Parathyroid adenoma (tissue), 2 donors: ENCODE data around the gene RPL22.
"Not testable (repeated sequence)": the region's sequence is repeated elsewhere in the genome, so short reads cannot be mapped to it uniquely, and the experiment has no call there.

ENCODE experiments used
- H2AFZ ChIP-seq: fragments of 300-600 bp; sonication (generic); one replicate; pipeline ENCODE4 v1.7.0; 2017; ENCODE audit warnings: antibody characterized with exemption, mild to moderate bottlenecking
- H3K27ac ChIP-seq: fragments of 300-600 bp; sonication (generic); one replicate; pipeline ENCODE4 v1.7.0; 2017
- H3K27me3 ChIP-seq: fragments of 300-600 bp; sonication (generic); one replicate; pipeline ENCODE4 v1.7.0; 2017; ENCODE audit warnings: low read length; ENCODE audit not compliant: control insufficient read depth, insufficient read depth
- H3K36me3 ChIP-seq: fragments of 300-600 bp; sonication (generic); one replicate; pipeline ENCODE4 v1.7.0; 2017; ENCODE audit warnings: low read length; ENCODE audit not compliant: control insufficient read depth, insufficient read depth
- H3K4me1 ChIP-seq: fragments of 300-600 bp; sonication (generic); one replicate; pipeline ENCODE4 v1.7.0; 2017; ENCODE audit warnings: control low read depth
- H3K4me2 ChIP-seq: fragments of 300-600 bp; sonication (generic); one replicate; pipeline ENCODE4 v1.7.0; 2017; ENCODE audit warnings: low read length
- H3K4me3 ChIP-seq: fragments of 300-600 bp; sonication (generic); one replicate; pipeline ENCODE4 v1.7.0; 2017; ENCODE audit warnings: low read depth, low read length
- H3K79me2 ChIP-seq: fragments of 300-600 bp; sonication (generic); one replicate; pipeline ENCODE4 v1.7.0; 2017; ENCODE audit warnings: control low read depth
- H3K9ac ChIP-seq: fragments of 300-600 bp; sonication (generic); one replicate; pipeline ENCODE4 v1.7.0; 2017; ENCODE audit warnings: mild to moderate bottlenecking
- H3K9me3 ChIP-seq: fragments of 300-600 bp; sonication (generic); one replicate; pipeline ENCODE4 v1.7.0; 2017; ENCODE audit warnings: low read length; ENCODE audit not compliant: control insufficient read depth
- TF ChIP-seq, protein P1 (sequence below): fragments of 300-600 bp; sonication (generic); IDR thresholded peaks from one replicate; pipeline ENCODE4 v1.7.0; 2017; ENCODE audit warnings: antibody characterized with exemption, mild to moderate bottlenecking
- donor health status: primary hyperparathyroidism.

The RPL22 gene

DNA sequence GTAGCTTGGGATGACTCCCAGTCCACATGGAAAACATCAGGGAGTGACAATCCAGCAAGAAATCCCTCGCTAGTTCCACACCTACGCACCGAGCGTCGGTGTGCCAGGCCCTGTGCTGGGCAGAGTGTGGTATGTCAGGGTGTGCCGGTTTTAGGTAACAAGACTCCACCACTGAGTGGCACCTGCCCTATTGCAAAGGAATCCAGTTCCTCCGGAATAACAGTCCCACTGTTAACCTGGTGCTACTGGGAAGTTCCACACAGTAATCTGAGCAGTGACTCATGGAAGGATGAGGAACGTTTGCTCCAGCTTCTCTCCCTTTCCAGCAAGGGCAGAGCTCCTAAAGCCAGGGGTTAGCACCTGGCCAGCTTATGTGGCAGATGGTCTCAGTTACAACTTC, 20.8 kb upstream of the RPL22 start:
- H2AFZ ChIP-seq, result no peak overlapping the region
- H3K9me3 ChIP-seq, result no peaks in the 10 kb centered on the region
- no peaks in the 10 kb centered on the region for H3K79me2 ChIP-seq
- H3K4me2 ChIP-seq, result no peak overlapping the region
- H3K36me3 ChIP-seq, result no peaks in the 10 kb centered on the region
- H3K4me3 ChIP-seq, result no peak overlapping the region
- H3K9ac ChIP-seq, result no peak overlapping the region
- no peak overlapping the region for H3K27ac ChIP-seq
- no peaks in the 10 kb centered on the region for H3K4me1 ChIP-seq
- no peaks in the 10 kb centered on the region for H3K27me3 ChIP-seq
- TF ChIP-seq, protein P1, sequence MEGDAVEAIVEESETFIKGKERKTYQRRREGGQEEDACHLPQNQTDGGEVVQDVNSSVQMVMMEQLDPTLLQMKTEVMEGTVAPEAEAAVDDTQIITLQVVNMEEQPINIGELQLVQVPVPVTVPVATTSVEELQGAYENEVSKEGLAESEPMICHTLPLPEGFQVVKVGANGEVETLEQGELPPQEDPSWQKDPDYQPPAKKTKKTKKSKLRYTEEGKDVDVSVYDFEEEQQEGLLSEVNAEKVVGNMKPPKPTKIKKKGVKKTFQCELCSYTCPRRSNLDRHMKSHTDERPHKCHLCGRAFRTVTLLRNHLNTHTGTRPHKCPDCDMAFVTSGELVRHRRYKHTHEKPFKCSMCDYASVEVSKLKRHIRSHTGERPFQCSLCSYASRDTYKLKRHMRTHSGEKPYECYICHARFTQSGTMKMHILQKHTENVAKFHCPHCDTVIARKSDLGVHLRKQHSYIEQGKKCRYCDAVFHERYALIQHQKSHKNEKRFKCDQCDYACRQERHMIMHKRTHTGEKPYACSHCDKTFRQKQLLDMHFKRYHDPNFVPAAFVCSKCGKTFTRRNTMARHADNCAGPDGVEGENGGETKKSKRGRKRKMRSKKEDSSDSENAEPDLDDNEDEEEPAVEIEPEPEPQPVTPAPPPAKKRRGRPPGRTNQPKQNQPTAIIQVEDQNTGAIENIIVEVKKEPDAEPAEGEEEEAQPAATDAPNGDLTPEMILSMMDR, result no peak

DNA sequence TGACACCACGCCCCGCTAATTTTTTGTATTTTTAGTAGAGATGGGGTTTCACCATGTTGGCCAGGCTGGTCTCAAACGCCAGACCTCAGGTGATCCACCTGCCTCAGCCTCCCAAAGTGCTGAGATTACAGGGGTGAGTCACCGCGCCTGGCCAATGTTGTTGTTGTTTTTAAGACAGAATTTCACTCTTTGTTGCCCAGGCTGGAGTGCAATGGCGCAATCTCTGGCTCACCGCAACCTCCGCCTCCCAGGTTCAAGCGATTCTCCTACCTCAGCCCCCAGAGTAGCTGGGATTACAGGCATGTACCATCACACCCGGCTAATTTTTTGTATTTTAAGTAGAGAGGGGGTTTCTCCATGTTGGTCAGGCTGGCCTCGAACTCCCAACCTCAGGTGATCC, 20.2 kb upstream of the RPL22 start:
- H3K4me1 ChIP-seq, H3K79me2 ChIP-seq, H3K9ac ChIP-seq, H3K27me3 ChIP-seq, H3K27ac ChIP-seq, H3K9me3 ChIP-seq, H3K36me3 ChIP-seq, H3K4me2 ChIP-seq, H2AFZ ChIP-seq, H3K4me3 ChIP-seq: not testable (repeated sequence)

DNA sequence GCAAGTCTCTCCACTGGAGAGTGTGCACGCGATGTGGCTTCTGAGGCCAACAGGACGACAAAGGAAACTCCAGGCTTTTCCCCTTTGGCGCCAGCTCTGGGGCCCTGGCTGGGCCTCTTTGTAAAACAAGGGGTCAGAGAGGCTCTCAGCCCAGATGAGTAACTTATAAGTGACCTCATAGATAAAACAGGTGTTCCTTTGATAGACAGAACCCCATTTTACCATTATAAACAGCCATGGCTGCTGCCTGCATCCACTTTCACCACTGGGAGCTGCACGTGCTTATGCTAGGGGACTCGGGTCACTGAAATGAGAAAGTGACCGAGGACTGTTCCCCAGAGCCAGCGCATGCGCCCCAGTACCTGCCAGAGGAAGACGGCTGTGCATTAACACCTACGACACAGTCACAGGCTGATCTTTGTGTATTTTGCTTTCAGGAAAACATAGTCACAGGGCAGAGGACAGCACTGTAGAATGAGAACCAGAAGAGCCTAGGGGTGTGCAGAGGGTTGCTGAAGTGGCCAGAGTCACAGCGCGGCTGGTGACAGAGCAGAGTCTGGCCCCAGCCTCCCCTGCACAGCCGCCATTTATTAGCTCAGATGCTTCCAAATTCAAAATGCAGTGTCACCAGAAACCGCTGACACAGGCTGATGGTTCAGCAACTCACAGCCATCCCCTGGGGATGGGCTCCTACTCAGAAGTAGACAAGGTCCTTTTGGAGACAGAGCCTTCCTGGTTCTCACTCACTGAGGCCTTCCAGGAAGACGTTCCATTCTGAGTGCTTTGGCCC, 19.2 kb upstream of the RPL22 start:
- no peaks in the 10 kb centered on the region for H3K27me3 ChIP-seq
- H3K4me3 ChIP-seq, result no peak overlapping the region
- H2AFZ ChIP-seq, result no peak overlapping the region
- H3K9ac ChIP-seq, result no peak overlapping the region
- TF ChIP-seq, protein P1, result no peak
- no peak overlapping the region for H3K27ac ChIP-seq
- no peak overlapping the region for H3K4me2 ChIP-seq
- no peaks in the 10 kb centered on the region for H3K36me3 ChIP-seq
- H3K79me2 ChIP-seq, result no peaks in the 10 kb centered on the region
- no peaks in the 10 kb centered on the region for H3K9me3 ChIP-seq
- H3K4me1 ChIP-seq, result no peaks in the 10 kb centered on the region

DNA sequence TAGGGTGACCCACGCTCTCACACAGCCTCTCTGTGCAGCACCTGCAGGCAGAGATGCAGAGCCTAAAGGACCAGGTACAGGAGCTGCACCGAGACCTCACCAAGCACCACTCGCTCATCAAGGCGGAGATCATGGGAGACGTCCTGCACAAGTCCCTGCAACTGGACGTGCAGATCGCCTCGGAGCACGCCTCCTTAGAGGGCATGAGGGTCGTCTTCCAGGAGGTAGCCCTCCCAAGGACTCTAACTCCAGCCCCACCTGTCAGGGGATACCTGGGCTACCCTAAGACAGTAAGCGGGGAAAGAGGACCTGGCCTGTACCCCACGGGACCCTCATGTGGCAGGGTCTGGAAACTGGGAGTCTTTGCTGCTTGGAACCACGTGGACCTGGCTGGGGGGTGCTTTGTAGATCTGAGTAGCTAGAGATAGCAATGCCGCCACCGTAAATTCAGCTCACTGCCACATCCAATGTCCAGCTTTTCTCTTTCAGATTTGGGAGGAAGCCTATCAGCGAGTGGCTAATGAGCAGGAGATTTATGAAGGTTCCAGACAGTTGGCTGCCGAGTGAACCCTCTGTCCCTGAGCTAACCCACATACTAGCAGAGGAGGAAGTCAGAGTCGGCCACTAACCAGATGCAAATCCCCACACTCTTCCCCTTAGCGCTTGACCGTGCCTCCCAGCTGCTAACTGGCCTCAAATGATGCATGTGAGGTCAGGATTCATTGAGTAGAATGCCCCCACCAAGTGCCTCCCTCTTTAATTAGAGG, 13.0 kb upstream of the RPL22 start:
- Histone ChIP-seq H2AFZ (no peak overlapping the region), H3K4me2 (no peak overlapping the region), H3K36me3 (no peaks in the 10 kb centered on the region), H3K27me3 (no peaks in the 10 kb centered on the region), H3K4me3 (no peak overlapping the region), H3K79me2 (no peaks in the 10 kb centered on the region), H3K4me1 (no peaks in the 10 kb centered on the region), H3K27ac (no peak overlapping the region), H3K9ac (no peak overlapping the region), H3K9me3 (no peaks in the 10 kb centered on the region)
- TF ChIP-seq, protein P1, result no peak

DNA sequence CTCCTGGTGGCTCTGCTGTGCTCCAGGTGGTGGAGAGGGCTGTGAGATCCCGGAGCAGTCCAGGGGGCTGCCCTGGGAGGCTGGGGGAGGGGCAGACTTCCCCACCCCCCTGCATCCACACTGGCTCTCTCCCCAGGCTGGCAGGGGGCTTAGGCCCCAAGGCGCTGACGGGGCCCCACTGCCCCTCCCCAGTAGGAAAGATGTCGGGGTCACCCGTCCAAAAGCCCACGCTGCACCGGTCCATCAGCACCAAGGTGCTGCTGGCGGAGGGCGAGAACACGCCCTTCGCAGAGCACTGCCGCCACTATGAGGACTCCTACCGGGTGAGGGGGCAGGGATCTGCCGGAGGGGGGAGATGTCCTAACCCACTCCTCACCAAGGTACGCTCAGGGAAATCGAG, 12.3 kb upstream of the RPL22 start:
- Histone ChIP-seq H3K4me3 (no peak overlapping the region), H3K27me3 (no peaks in the 10 kb centered on the region), H3K27ac (no peak overlapping the region)

More for the DNA sequence above, 12.3 kb upstream of the RPL22 start:
- H3K79me2 ChIP-seq, result no peaks in the 10 kb centered on the region
- no peak overlapping the region for H3K4me2 ChIP-seq
- H3K9ac ChIP-seq, result no peak overlapping the region
- H3K36me3 ChIP-seq, result no peaks in the 10 kb centered on the region
- no peak overlapping the region for H2AFZ ChIP-seq
- TF ChIP-seq, protein P1, result no peak
- H3K4me1 ChIP-seq, result no peaks in the 10 kb centered on the region
- no peaks in the 10 kb centered on the region for H3K9me3 ChIP-seq
